GM12892 (cell line): ENCODE data around the gene CCDC40.

ENCODE experiments used
- POLR2A ChIP-seq: IDR thresholded peaks from 2 replicates; pipeline ENCODE4 v1.6.1; 2011; ENCODE audit warnings: low read depth, low read length, control low read depth
- POLR2AphosphoS5 ChIP-seq: IDR thresholded peaks from 2 replicates; pipeline ENCODE4 v1.6.1; 2011; ENCODE audit warnings: low read depth, low read length, control low read depth
- TAF1 ChIP-seq: IDR thresholded peaks from 2 replicates; pipeline ENCODE4 v1.6.1; 2011; ENCODE audit warnings: low read depth, mild to moderate bottlenecking, control low read depth, low read length, borderline replicate concordance

DNA sequence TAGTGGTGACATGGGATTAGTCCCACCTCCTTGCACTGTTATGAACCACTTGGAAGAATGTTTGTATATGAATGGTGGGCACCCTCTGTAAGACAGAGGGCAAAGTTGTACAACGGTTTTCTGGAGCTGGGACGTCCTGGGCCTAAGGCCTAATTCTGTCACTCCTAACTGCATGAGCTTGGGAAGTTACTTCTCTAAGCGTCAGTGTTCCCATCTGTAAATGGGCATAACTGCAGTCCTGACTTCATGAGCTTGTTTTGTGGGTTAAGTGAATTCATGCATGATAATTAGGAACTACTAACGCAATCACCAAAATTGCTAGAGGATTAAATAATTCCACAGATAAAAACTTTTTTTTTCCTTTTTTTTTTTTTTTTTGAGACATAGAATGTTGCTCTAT is 2.6 kb upstream of the CCDC40 start:
- TF ChIP-seq POLR2AphosphoS5, result no peak
- no peak for TF ChIP-seq POLR2A
- no peak for TF ChIP-seq TAF1
